Liver (tissue), 9 donors: ENCODE results near the gene KCTD2. TPM values are rescaled to one million over a fixed set of nuclear protein-coding genes. Genes with fewer than 3 reads are reported as not detected.
A peak's percentile ranks its signal among the peaks of the same experiment; 100 is the strongest.

Source experiments
- DNase-seq: peaks from one replicate; pipeline ENCODE4 v3.0.0-alpha.2; 2017; ENCODE audit warnings: low spot score
- H3K27ac ChIP-seq, 2 donors: one replicate each; pipeline ENCODE4 v1.7.0; 2013; ENCODE audit warnings: inconsistent platforms in 2 of 2, low read length in 2 of 2, control low read depth in 1 of 2, low read depth in 1 of 2, mild to moderate bottlenecking in 1 of 2
- H3K27me3 ChIP-seq, 4 donors: one replicate each; pipeline versions ENCODE4 v1.6.1 to v1.7.0; 2013; ENCODE audit warnings: low read length in 3 of 4, inconsistent platforms in 1 of 4, mild to moderate bottlenecking in 1 of 4, moderate library complexity in 1 of 4; ENCODE audit not compliant: control insufficient read depth in 4 of 4, insufficient read depth in 4 of 4
- H3K36me3 ChIP-seq, 4 donors: one replicate each; pipeline versions ENCODE4 v1.6.1 to v1.7.0; 2013; ENCODE audit warnings: low read length in 3 of 4, mild to moderate bottlenecking in 3 of 4, low read depth in 1 of 4, moderate library complexity in 1 of 4; ENCODE audit not compliant: control insufficient read depth in 4 of 4, insufficient read depth in 3 of 4
- H3K4me1 ChIP-seq, 4 donors: one replicate each; pipeline versions ENCODE4 v1.6.1 to v1.7.0; 2013; ENCODE audit warnings: low read length in 3 of 4, mild to moderate bottlenecking in 3 of 4, moderate library complexity in 1 of 4; ENCODE audit not compliant: control insufficient read depth in 4 of 4, insufficient read depth in 4 of 4
- H3K4me3 ChIP-seq, 3 donors: one replicate each; pipeline versions ENCODE4 v1.6.1 to v1.7.0; 2013; ENCODE audit warnings: low read length in 3 of 3, control low read depth in 1 of 3, low read depth in 1 of 3, mild to moderate bottlenecking in 1 of 3
- H3K9ac ChIP-seq, 2 donors: one replicate each; pipeline ENCODE4 v1.7.0; 2013; ENCODE audit warnings: low read length in 2 of 2, mild to moderate bottlenecking in 2 of 2, moderate library complexity in 2 of 2, control low read depth in 1 of 2, low read depth in 1 of 2
- H3K9me3 ChIP-seq, 4 donors: one replicate each; pipeline versions ENCODE4 v1.6.1 to v1.7.0; 2013; ENCODE audit warnings: low read length in 3 of 4; ENCODE audit not compliant: control insufficient read depth in 4 of 4
- ATF3 ChIP-seq: IDR thresholded peaks from 2 replicates; pipeline ENCODE4 v1.6.1; 2016; ENCODE audit warnings: antibody characterized with exemption
- CTCF ChIP-seq: fragments of 150-350 bp; IDR thresholded peaks from 2 replicates; pipeline ENCODE4 v1.5.1; 2017; ENCODE audit warnings: improper control_type of control experiment, low read depth, low read length; ENCODE audit not compliant: missing input control
- EGR1 ChIP-seq, 2 donors: IDR thresholded peaks; 2 replicates each; pipeline ENCODE4 v1.6.1; 2016 to 2018; ENCODE audit warnings: antibody characterized with exemption in 2 of 2, low read depth in 2 of 2
- FOXA1 ChIP-seq: IDR thresholded peaks from 2 replicates; pipeline ENCODE4 v1.6.1; 2016; ENCODE audit warnings: antibody characterized with exemption
- FOXA2 ChIP-seq: IDR thresholded peaks from 2 replicates; pipeline ENCODE4 v1.6.1; 2016; ENCODE audit warnings: antibody characterized with exemption
- GABPA ChIP-seq, 2 donors: IDR thresholded peaks in 1 of 2; conservative IDR thresholded peaks in 1 of 2; 2 replicates each; pipeline ENCODE4 v1.6.1; 2016; ENCODE audit warnings: antibody characterized with exemption in 2 of 2, mild to moderate bottlenecking in 1 of 2, moderate library complexity in 1 of 2
- HNF4A ChIP-seq, 2 donors: conservative IDR thresholded peaks; 2 replicates each; pipeline ENCODE4 v1.6.1; 2016; ENCODE audit warnings: antibody characterized with exemption in 2 of 2, mild to moderate bottlenecking in 2 of 2
- HNF4G ChIP-seq: IDR thresholded peaks from 2 replicates; pipeline ENCODE4 v1.6.1; 2016; ENCODE audit warnings: antibody characterized with exemption
- JUND ChIP-seq, 2 donors: IDR thresholded peaks; 2 replicates each; pipeline ENCODE4 v1.6.1; 2016; ENCODE audit warnings: antibody characterized with exemption in 2 of 2
- MAX ChIP-seq: IDR thresholded peaks from 2 replicates; pipeline ENCODE4 v1.6.1; 2016; ENCODE audit warnings: antibody characterized with exemption
- NR2F2 ChIP-seq: IDR thresholded peaks from 2 replicates; pipeline ENCODE4 v1.6.1; 2016; ENCODE audit warnings: antibody characterized with exemption
- RAD21 ChIP-seq, 2 donors: IDR thresholded peaks; 2 replicates each; pipeline ENCODE4 v1.6.1; 2016; ENCODE audit warnings: antibody characterized with exemption in 2 of 2, mild to moderate bottlenecking in 2 of 2
- REST ChIP-seq: IDR thresholded peaks from 2 replicates; pipeline ENCODE4 v1.6.1; 2016; ENCODE audit warnings: antibody characterized with exemption, mild to moderate bottlenecking
- RXRA ChIP-seq, 2 donors: IDR thresholded peaks; 2 replicates each; pipeline ENCODE4 v1.6.1; 2017 to 2018; ENCODE audit warnings: antibody characterized with exemption in 2 of 2, mild to moderate bottlenecking in 1 of 2
- SP1 ChIP-seq: IDR thresholded peaks from 2 replicates; pipeline ENCODE4 v1.6.1; 2018; ENCODE audit warnings: antibody characterized with exemption, mild to moderate bottlenecking
- TAF1 ChIP-seq: conservative IDR thresholded peaks from 2 replicates; pipeline ENCODE4 v1.6.1; 2016; ENCODE audit warnings: antibody characterized with exemption, mild to moderate bottlenecking
- YY1 ChIP-seq: IDR thresholded peaks from 2 replicates; pipeline ENCODE4 v1.6.1; 2016; ENCODE audit warnings: antibody characterized with exemption, mild to moderate bottlenecking
- ZBTB33 ChIP-seq: IDR thresholded peaks from 2 replicates; pipeline ENCODE4 v1.6.1; 2016; ENCODE audit warnings: antibody characterized with exemption
- WGBS: extraction: QIAGEN DNeasy Blood & Tissue Kit; methylation state at CpG from one replicate; pipeline ENCODE4 v1.1.7; 2013; 5-methylcytosine and 5-hydroxymethylcytosine counted together
- polyA plus RNA-seq, 2 donors: library from polyadenylated mRNA; stranded (reverse) in 1 of 2; unstranded in 1 of 2; fragments of 200-250 nt in 1 of 2; fragments of >200 nt in 1 of 2; fragmentation: Nextera tagmentation in 1 of 2; extraction: Ambion mirVana in 1 of 2; gene quantifications; one replicate each; pipeline versions ENCODE4 v1.2.1 to v1.2.3, GENCODE V29; 2013 to 2015
- total RNA-seq, 2 donors: library from RNA; depleted of rRNA; stranded (reverse); fragments of >200 nt; gene quantifications; one replicate each; pipeline ENCODE4 v1.2.3, GENCODE V29; 2014
- donor health status: healthy.
- donor health status: healthy.
- donor health status: healthy.
- donor health status: healthy.
- donor health status: healthy.

The KCTD2 gene
- total and polyA plus RNA-seq, 4 donors: 2.4 to 8.2 (median 6.4) TPM

- WGBS: 3% methylated on average over 43 of the region's 43 CpGs
- Histone ChIP-seq H3K27me3 (no peaks in the 10 kb centered on the region), H3K27ac (peak overlapping the region; percentile 52 to 80), H3K9ac (peak overlapping the region; percentile 35 to 40), H3K4me1 (peaks cover 5 to 24% (median 15%) of the 10 kb centered on the region in 4 donors), H3K4me3 (peak overlapping the region; percentile 53 to 66 (median 63)), H3K9me3 (no peaks in the 10 kb centered on the region), H3K36me3 (peaks cover 4 to 11% (median 10%) of the 10 kb centered on the region in 4 donors)
- DNase-seq: peak; percentile 96
- TF ChIP-seq HNF4A (conservative IDR thresholded peaks at IDR 0.05) (no peak), JUND (IDR thresholded peaks at IDR 0.05) (no peak), YY1 (no peak), FOXA2 (no peak), SP1 (no peak), HNF4G (no peak), MAX (peak; percentile 75), RXRA (IDR thresholded peaks at IDR 0.05) (peak in 1 of 2 donors; percentile 1), RAD21 (IDR thresholded peaks at IDR 0.05) (no peak), NR2F2 (no peak), REST (no peak), EGR1 (IDR thresholded peaks at IDR 0.05; ENCODE audit: low read depth in 2 of 2) (no peak), ATF3 (peak; percentile 90), GABPA (IDR thresholded peaks at IDR 0.05 in 1 of 2, conservative IDR thresholded peaks at IDR 0.05 in 1 of 2) (no peak), ZBTB33 (no peak), TAF1 (no peak), FOXA1 (no peak), CTCF (no peak)
These were observed 12.7 kb upstream of the KCTD2 start for GRCh38 chr17:75034236-75034908.
